A549 (cell line): ENCODE measurements around the gene ARMS2. TPM values are rescaled to one million over a fixed set of nuclear protein-coding genes. Genes with fewer than 3 reads are reported as not detected.

ENCODE experiments used
- ATAC-seq, 2 experiments: fragments of 200-7000 bp in 1 of 2; fragments of >200 bp in 1 of 2; cut with Nextera tagmentation in 1 of 2; cut with Tn5 transposase in 1 of 2; 3 replicates each; pipeline versions ENCODE4 v1.8.0 to v1.9.1; 2018 to 2020; ENCODE audit warnings: mild to moderate bottlenecking in 1 of 2, moderate library complexity in 1 of 2
- CTCF ChIA-PET: fragments of 300-600 bp; sonication (Branson Sonifier 250); formaldehyde crosslinking; extraction: SDS; loops from one replicate; lab custom pipeline; 2021; ENCODE audit warnings: antibody characterized with exemption, inconsistent platforms; lab: Yijun Ruan, JAX
- POLR2A ChIA-PET: fragments of 350-600 bp; formaldehyde crosslinking; extraction: SDS; loops from one replicate; lab custom pipeline; 2021; ENCODE audit warnings: antibody characterized with exemption, inconsistent platforms; lab: Yijun Ruan, JAX
- DNase-seq, 2 experiments: peaks; one replicate each; pipeline versions ENCODE4 v3.0.0 to v3.0.0-alpha.2; 2011 to 2016; ENCODE audit warnings: low read depth in 1 of 2, low spot score in 1 of 2
- FAIRE-seq: peaks from 2 replicates; lab custom pipeline; 2011; peaks lifted over from hg19 to GRCh38; lab: Jason Lieb, UNC
- H3K27ac ChIP-seq, 2 experiments: fragments of >200 bp; sonication (Bioruptor Twin); formaldehyde crosslinking; 3 replicates each; pipeline ENCODE4 v1.5.1; 2016 to 2017
- H3K4me1 ChIP-seq: fragments of >200 bp; sonication (Bioruptor Twin); formaldehyde crosslinking; 3 replicates; pipeline ENCODE4 v1.6.1; 2016
- H3K4me2 ChIP-seq: fragments of >200 bp; sonication (Bioruptor Twin); formaldehyde crosslinking; 3 replicates; pipeline ENCODE4 v1.6.1; 2016
- H3K4me3 ChIP-seq: fragments of >200 bp; sonication (Bioruptor Twin); formaldehyde crosslinking; 3 replicates; pipeline ENCODE4 v1.5.1; 2016
- H3K9me3 ChIP-seq: fragments of >200 bp; sonication (Bioruptor Twin); formaldehyde crosslinking; 3 replicates; pipeline ENCODE4 v1.6.1; 2016
- CBX2 ChIP-seq: fragments of 200-600 bp; sonication (generic); IDR thresholded peaks from 2 replicates; pipeline ENCODE4 v1.6.1; 2016; ENCODE audit warnings: low read depth, mild to moderate bottlenecking, borderline replicate concordance
- CHD2 ChIP-seq: fragments of 150-350 bp; IDR thresholded peaks from 2 replicates; pipeline ENCODE4 v1.6.1; 2014; ENCODE audit warnings: low read length; ENCODE audit not compliant: partially characterized antibody
- EHF ChIP-seq: fragments of 250-450 bp; sonication (Bioruptor Pico); IDR thresholded peaks from 2 replicates; pipeline ENCODE4 v1.5.0; 2020; ENCODE audit warnings: mild to moderate bottlenecking
- FOSB ChIP-seq: fragments of 250-450 bp; sonication (Bioruptor Pico); IDR thresholded peaks from 2 replicates; pipeline ENCODE4 v1.5.0; 2020; ENCODE audit warnings: mild to moderate bottlenecking, moderate library complexity
- HOXB5 ChIP-seq: fragments of 250-450 bp; sonication (Bioruptor Pico); IDR thresholded peaks from 2 replicates; pipeline ENCODE4 v1.5.0; 2020; ENCODE audit warnings: mild to moderate bottlenecking, moderate library complexity
- JUN ChIP-seq, 2 experiments: fragments of >200 bp; sonication (Bioruptor Twin); formaldehyde crosslinking; IDR thresholded peaks; 2 replicates in 1 of 2; 3 replicates in 1 of 2; pipeline ENCODE4 v1.6.1; 2016 to 2017
- MAFK ChIP-seq: fragments of 450-650 bp; IDR thresholded peaks from 2 replicates; pipeline ENCODE4 v1.6.1; 2014; ENCODE audit not compliant: partially characterized antibody
- NFE2L2 ChIP-seq: fragments of 150-350 bp; conservative IDR thresholded peaks from 2 replicates; pipeline ENCODE4 v1.6.1; 2014; ENCODE audit warnings: low read length
- NR3C1 ChIP-seq: fragments of >200 bp; sonication (Bioruptor Twin); formaldehyde crosslinking; IDR thresholded peaks from 3 replicates; pipeline ENCODE4 v1.6.1; 2017
- ZC3H11A ChIP-seq: fragments of 450-650 bp; IDR thresholded peaks from 2 replicates; pipeline ENCODE4 v1.6.1; 2014; ENCODE audit warnings: antibody characterized with exemption, mild to moderate bottlenecking
- ZFP36 ChIP-seq: fragments of 450-650 bp; IDR thresholded peaks from 2 replicates; pipeline ENCODE4 v1.6.1; 2014; ENCODE audit warnings: borderline replicate concordance; ENCODE audit not compliant: partially characterized antibody
- ZNF302 ChIP-seq: fragments of 250-450 bp; sonication (Bioruptor Pico); IDR thresholded peaks from 2 replicates; pipeline ENCODE4 v1.9.0; 2021; ENCODE audit warnings: inconsistent platforms, mild to moderate bottlenecking, moderate library complexity
- ZSCAN20 ChIP-seq: fragments of 250-450 bp; sonication (Bioruptor Pico); IDR thresholded peaks from 2 replicates; pipeline ENCODE4 v1.8.0; 2022; ENCODE audit warnings: mild to moderate bottlenecking, moderate library complexity
- WGBS: methylation state at CpG from one replicate; pipeline ENCODE4 v1.1.6; 2017; ENCODE audit errors: missing lambda C conversion rate; 5-methylcytosine and 5-hydroxymethylcytosine counted together
- polyA plus RNA-seq, 4 experiments: library from polyadenylated mRNA; depleted of rRNA in 3 of 4; stranded (reverse); fragments of >200 nt; fragmentation: RNase III in 1 of 4; extraction: RNeasy Plus Mini Kit Qiagen cat#74134 plus additional on column Dnase treatment in 1 of 4; gene quantifications; 2 replicates in 3 of 4; 3 replicates in 1 of 4; pipeline ENCODE4 v1.2.3, GENCODE V29; 2011 to 2017
- TF ChIP-seq, protein P1 (sequence below): IDR thresholded peaks from 2 replicates; pipeline ENCODE4 v1.6.1; 2012
- TF ChIP-seq, protein P2 (sequence below): fragments of 250-450 bp; sonication (Bioruptor Pico); IDR thresholded peaks from 2 replicates; pipeline ENCODE4 v1.5.0; 2020; ENCODE audit warnings: low read depth, mild to moderate bottlenecking, moderate library complexity
- TF ChIP-seq, protein P3 (sequence below): fragments of >200 bp; sonication (Bioruptor Twin); formaldehyde crosslinking; IDR thresholded peaks from 2 replicates; pipeline ENCODE4 v1.6.1; 2016
- TF ChIP-seq, protein P4 (sequence below): IDR thresholded peaks from 2 replicates; pipeline ENCODE4 v1.6.1; 2012

Gene ARMS2
- polyA plus RNA-seq, 2 of the 4 experiments (the other 2 are of a cell fraction) = not detected

- WGBS = 84% methylated on average over 15 of the region's 20 CpGs
- ChIA-PET POLR2A (no interaction called here), CTCF (interaction anchor here (0.7 to 4.4 kb wide), 5 partner anchors 9 to 155 kb away, joined by 3 to 16 read pairs (median 6); no protein-coding TSS in a partner anchor)
- Histone ChIP-seq H3K27ac (peak overlapping the region in 1 of 2 experiments; percentile 39; a peak in 1 of 6 replicates), H3K4me2 (no peak overlapping the region), H3K9me3 (no peaks in the 10 kb centered on the region), H3K4me1 (peaks cover 7% of the 10 kb centered on the region; the same call in 1 of the 3 replicates), H3K4me3 (no peak overlapping the region)
- FAIRE-seq (no peak), DNase-seq (no peak), ATAC-seq (no peak)
- TF ChIP-seq, protein P1, sequence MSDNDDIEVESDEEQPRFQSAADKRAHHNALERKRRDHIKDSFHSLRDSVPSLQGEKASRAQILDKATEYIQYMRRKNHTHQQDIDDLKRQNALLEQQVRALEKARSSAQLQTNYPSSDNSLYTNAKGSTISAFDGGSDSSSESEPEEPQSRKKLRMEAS = no peak
These were observed 39.8 kb downstream of the ARMS2 start for GRCh38 chr10:122494173-122494820.

DNA sequence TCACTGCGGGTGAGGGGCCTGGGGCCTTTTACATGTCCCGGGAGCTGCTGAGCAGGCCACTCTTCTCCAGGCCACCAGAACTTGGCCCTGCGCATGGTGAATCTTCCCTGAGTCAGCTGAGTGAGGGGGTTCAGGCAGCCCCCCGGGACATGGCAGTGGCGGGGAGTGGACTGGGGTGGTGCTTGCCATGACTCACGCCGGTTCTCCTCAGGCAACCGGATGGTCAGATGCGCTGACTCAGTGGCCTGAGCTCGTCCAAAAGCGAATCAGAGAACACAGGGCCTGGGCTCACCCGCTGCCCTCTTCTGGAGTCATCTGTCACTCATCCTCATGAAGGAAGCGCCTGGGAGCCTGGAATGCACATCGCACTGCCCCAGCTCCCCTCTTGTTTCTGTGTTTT is 40.4 kb downstream of the ARMS2 start:
- peak in 1 of 2 experiments; percentile 16 for DNase-seq
- no peak for FAIRE-seq
- Histone ChIP-seq H3K4me2 (no peak overlapping the region), H3K4me1 (peaks cover 7% of the 10 kb centered on the region; the same call in 1 of the 3 replicates), H3K27ac (peak overlapping the region in 1 of 2 experiments; percentile 39; a peak in 1 of 6 replicates), H3K4me3 (no peak overlapping the region), H3K9me3 (no peaks in the 10 kb centered on the region)
- WGBS = 64% methylated on average over 14 of the region's 14 CpGs
- ChIA-PET POLR2A (no interaction called here), CTCF (interaction anchor here (0.7 to 4.4 kb wide), 5 partner anchors 8 to 154 kb away, joined by 3 to 16 read pairs (median 6); no protein-coding TSS in a partner anchor)
- ATAC-seq = peak; percentile 11 to 75; a peak in 3 of 6 replicates
- TF ChIP-seq FOSB (CRISPR knock-in tag) = no peak

DNA sequence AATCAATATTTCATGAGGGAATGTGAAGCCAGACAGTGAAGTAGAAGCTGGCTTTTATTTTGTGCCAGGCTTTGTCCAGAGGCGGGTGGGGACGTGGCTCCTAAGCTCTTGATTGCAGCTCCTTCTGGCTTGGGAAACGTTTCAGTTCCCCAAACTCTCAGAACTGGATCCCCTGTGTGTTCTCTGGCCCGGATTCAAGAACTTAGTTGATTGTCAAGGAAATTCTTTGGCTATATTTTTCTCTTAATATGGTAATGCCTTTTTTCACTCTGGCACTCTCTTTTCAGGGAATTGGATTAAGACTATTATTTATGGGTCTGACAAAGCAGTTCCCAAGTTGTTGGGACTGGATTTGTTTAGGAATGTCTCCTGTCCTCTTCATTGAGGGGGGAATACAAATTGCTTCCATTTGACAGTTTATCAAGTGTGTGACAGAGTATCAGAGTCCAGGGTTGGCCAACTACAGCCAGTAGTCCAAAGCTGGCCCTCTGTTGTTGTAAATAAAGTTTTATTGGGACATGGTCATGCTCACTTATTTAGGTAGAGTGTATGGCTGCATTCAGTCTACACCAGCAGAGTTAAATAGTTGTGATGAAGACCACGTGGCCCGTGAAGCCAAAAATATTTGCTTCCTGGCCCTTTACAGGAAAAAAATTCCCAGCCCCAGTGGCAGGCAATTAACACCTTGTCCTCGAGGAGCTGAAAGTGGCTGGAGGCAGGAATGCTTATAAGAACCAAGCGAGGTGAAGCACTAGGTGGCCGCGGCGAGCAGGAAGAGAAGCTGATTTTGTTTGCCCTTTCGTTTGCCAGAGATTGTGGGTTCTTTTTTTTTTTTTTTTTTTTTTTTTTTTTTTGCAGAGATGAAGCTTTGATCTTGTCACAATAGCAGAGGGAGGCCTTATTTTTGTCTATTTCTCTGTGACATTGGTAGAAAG is 41.2 kb downstream of the ARMS2 start:
- DNase-seq (no peak), FAIRE-seq (no peak), ATAC-seq (no peak)
- POLR2A ChIA-PET = no interaction called here
- TF ChIP-seq NR3C1 (no peak), MAFK (no peak), JUN (IDR thresholded peaks at IDR 0.05) (no peak), CBX2 (no peak)
- TF ChIP-seq, protein P2, sequence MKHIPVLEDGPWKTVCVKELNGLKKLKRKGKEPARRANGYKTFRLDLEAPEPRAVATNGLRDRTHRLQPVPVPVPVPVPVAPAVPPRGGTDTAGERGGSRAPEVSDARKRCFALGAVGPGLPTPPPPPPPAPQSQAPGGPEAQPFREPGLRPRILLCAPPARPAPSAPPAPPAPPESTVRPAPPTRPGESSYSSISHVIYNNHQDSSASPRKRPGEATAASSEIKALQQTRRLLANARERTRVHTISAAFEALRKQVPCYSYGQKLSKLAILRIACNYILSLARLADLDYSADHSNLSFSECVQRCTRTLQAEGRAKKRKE (CRISPR knock-in tag) = no peak
- peak overlapping the region in 1 of 2 experiments; percentile 5; a peak in 1 of 6 replicates for H3K27ac ChIP-seq
- H3K4me1 ChIP-seq = peaks cover 7% of the 10 kb centered on the region; the same call in 1 of the 3 replicates
- no peak overlapping the region for H3K4me2 ChIP-seq
- H3K4me3 ChIP-seq = no peak overlapping the region
- H3K9me3 ChIP-seq = no peaks in the 10 kb centered on the region
- CTCF ChIA-PET = interaction anchor here (4.4 kb wide), 1 partner anchor 70 kb away, joined by 16 read pairs; no protein-coding TSS in a partner anchor
- 78% methylated on average over 12 of the region's 12 CpGs for WGBS

DNA sequence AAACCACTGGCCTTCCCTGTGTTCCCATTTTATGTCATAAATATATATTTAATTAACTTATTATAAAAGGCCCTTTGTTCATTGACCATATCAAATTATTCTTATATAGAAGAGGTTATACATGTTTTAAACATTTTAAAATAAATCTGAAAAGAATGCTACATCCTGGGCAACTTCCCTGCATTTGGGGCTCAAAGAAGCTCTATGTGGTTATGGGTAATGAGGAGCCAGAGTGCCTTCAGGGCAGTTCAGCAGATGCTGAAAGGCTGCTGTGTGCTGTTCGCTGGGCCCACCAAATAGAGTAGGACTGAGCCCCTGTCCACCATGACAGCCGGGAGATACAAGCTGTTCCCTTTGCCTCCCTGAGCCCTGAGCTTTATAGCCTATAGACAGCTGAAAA is 42.8 kb downstream of the ARMS2 start:
- H3K4me1 ChIP-seq = peaks cover 7% of the 10 kb centered on the region; the same call in 1 of the 3 replicates
- H3K27ac ChIP-seq = no peak overlapping the region
- DNase-seq (no peak), FAIRE-seq (no peak)
- CTCF ChIA-PET = interaction anchor here (4.4 kb wide), 1 partner anchor 69 kb away, joined by 16 read pairs; no protein-coding TSS in a partner anchor
- TF ChIP-seq EHF = no peak
- no peak for TF ChIP-seq HOXB5 (CRISPR knock-in tag)
- TF ChIP-seq, protein P3, sequence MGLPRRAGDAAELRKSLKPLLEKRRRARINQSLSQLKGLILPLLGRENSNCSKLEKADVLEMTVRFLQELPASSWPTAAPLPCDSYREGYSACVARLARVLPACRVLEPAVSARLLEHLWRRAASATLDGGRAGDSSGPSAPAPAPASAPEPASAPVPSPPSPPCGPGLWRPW = no peak
- TF ChIP-seq ZNF302 (CRISPR knock-in tag) = no peak
- TF ChIP-seq NFE2L2 = no peak
- TF ChIP-seq, protein P4, sequence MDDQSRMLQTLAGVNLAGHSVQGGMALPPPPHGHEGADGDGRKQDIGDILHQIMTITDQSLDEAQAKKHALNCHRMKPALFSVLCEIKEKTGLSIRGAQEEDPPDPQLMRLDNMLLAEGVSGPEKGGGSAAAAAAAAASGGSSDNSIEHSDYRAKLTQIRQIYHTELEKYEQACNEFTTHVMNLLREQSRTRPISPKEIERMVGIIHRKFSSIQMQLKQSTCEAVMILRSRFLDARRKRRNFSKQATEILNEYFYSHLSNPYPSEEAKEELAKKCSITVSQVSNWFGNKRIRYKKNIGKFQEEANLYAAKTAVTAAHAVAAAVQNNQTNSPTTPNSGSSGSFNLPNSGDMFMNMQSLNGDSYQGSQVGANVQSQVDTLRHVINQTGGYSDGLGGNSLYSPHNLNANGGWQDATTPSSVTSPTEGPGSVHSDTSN = no peak
- no peak for TF ChIP-seq NR3C1
- TF ChIP-seq CHD2 = no peak
- TF ChIP-seq ZSCAN20 (CRISPR knock-in tag) = no peak
- no peak for TF ChIP-seq ZFP36
- TF ChIP-seq ZC3H11A = no peak
- TF ChIP-seq, all 56 proteins: peak for 0
- no peak for ATAC-seq
- Histone ChIP-seq H3K4me2 (no peak overlapping the region), H3K9me3 (no peaks in the 10 kb centered on the region), H3K4me3 (no peak overlapping the region)
- whole genome bisulfite sequencing = 85% methylated on average over 2 of the region's 2 CpGs
- POLR2A ChIA-PET = no interaction called here
